ENCODE data around the gene LYRM1. TPM values are rescaled to one million over a fixed set of nuclear protein-coding genes. Genes with fewer than 3 reads are reported as not detected.

LYRM1 gene
- total and polyA plus RNA-seq, 10 of the 15 experiments (the other 5 are each of a cell fraction or from before 2014, with no cell fraction given): 18.4 to 54.4 (median 38.0) TPM

GRCh38 chr16:20899477-20900298 lies 883 bp upstream of the LYRM1 start:
- ChIA-PET CTCF (interaction anchor here (1.0 to 5.6 kb wide), 8 partner anchors 12 to 95 kb away, joined by 3 to 36 read pairs (median 4); partner anchors contain the start of genes ERI2 and REXO5), SMC1A (ENCODE audit: uncharacterized antibody, unreplicated experiment) (interaction anchor here (0.8 to 5.6 kb wide), 12 partner anchors 10 to 260 kb away, joined by 3 to 42 read pairs (median 6); no protein-coding TSS in a partner anchor), RAD21 (ENCODE audit: unreplicated experiment) (interaction anchor here (0.6 to 3.8 kb wide), 7 partner anchors 21 to 93 kb away, joined by 3 to 31 read pairs (median 7); partner anchors contain the start of genes ERI2 and REXO5), POLR2A (interaction anchor here (0.6 to 4.3 kb wide), 11 partner anchors 12 to 95 kb away, joined by 3 to 27 read pairs (median 5); no protein-coding TSS in a partner anchor)
- Histone ChIP-seq H3K27ac (ENCODE audit: control insufficient read depth, insufficient read depth) (peak overlapping the region; percentile 47), H3K4me2 (ENCODE audit: control insufficient read depth, insufficient read depth) (peak overlapping the region; percentile 82), H2AFZ (ENCODE audit: control insufficient read depth, low read depth, low read length) (peak overlapping the region; percentile 62), H3K9me3 (replicated peaks; ENCODE audit: control insufficient read depth, insufficient read depth, low read length) (no peaks in the 10 kb centered on the region), H3K4me1 (ENCODE audit: control insufficient read depth, insufficient read depth, low read length) (peaks cover 22% of the 10 kb centered on the region), H3K9ac (ENCODE audit: control insufficient read depth, insufficient read depth, low read length) (peak overlapping the region; percentile 89), H3K4me3 (peak overlapping the region; percentile 82), H4K20me1 (ENCODE audit: control insufficient read depth, insufficient read depth) (no peaks in the 10 kb centered on the region), H3K36me3 (ENCODE audit: control insufficient read depth in 2 of 2, insufficient read depth in 2 of 2, low read length in 1 of 2) (no peaks in the 10 kb centered on the region; a peak in 1 of 4 replicates), H3K27me3 (replicated peaks in 1 of 2; ENCODE audit: control insufficient read depth in 2 of 2, insufficient read depth in 2 of 2, low read length in 1 of 2) (no peaks in the 10 kb centered on the region), H3K79me2 (ENCODE audit: control insufficient read depth, insufficient read depth, low read length) (peaks cover 25% of the 10 kb centered on the region)
- TF ChIP-seq, protein P1, sequence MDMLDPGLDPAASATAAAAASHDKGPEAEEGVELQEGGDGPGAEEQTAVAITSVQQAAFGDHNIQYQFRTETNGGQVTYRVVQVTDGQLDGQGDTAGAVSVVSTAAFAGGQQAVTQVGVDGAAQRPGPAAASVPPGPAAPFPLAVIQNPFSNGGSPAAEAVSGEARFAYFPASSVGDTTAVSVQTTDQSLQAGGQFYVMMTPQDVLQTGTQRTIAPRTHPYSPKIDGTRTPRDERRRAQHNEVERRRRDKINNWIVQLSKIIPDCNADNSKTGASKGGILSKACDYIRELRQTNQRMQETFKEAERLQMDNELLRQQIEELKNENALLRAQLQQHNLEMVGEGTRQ (IDR thresholded peaks at IDR 0.05; ENCODE audit: borderline replicate concordance, low read depth, low read length): no peak
- TF ChIP-seq MXI1 (IDR thresholded peaks at IDR 0.05; ENCODE audit: low read depth, low read length): peak; percentile 50; the same call in 1 of the 2 replicates
- in situ Hi-C loops (cut with MboI): loop anchor here (5.0 kb wide), 1 partner anchor 48 kb away; no protein-coding TSS in a partner anchor
- BruUV-seq (replicated peaks): no TSS peak
- FAIRE-seq (no peak), DNase-seq (ENCODE audit: low read depth, low spot score) (no peak), ATAC-seq (peak; percentile 1; the same call in 1 of the 3 replicates)
- under 1% methylated on average over 13 of the region's 23 CpGs for WGBS (ENCODE audit: insufficient coverage, insufficient replicate concordance, low lambda C conversion rate, missing lambda C conversion rate)
- intact Hi-C loops (cut with micrococcal nuclease; ENCODE audit: unreplicated experiment): loop anchor here (2.0 kb wide), 2 partner anchors 25 to 93 kb away; partner anchors contain the start of genes ERI2 and REXO5

All from GM12878 (cell line).